ENCODE measurements around the gene RTN1.

DNA sequence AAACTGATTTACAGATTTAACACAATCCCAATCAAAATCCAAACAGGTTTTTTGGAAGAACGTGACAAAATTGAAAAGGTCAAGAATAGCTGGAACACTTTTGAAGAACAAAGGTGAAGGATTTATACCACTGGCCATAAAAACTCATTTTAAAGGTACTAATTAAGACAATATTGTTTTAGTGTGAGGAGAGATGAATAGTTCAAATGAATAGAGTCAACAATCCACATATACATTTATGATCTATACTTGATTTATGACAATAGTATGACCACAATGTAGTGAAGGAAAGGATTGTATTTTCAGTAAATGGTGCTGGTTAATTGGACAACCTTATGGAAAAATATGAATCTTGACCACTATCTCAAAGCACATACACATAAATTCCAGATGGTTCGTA is 323.3 kb downstream of the RTN1 start:
- TF ChIP-seq EZH2phosphoT487 (IDR thresholded peaks at IDR 0.05; ENCODE audit: borderline replicate concordance, low read depth, low read length) = no peak
- TF ChIP-seq, protein P1, sequence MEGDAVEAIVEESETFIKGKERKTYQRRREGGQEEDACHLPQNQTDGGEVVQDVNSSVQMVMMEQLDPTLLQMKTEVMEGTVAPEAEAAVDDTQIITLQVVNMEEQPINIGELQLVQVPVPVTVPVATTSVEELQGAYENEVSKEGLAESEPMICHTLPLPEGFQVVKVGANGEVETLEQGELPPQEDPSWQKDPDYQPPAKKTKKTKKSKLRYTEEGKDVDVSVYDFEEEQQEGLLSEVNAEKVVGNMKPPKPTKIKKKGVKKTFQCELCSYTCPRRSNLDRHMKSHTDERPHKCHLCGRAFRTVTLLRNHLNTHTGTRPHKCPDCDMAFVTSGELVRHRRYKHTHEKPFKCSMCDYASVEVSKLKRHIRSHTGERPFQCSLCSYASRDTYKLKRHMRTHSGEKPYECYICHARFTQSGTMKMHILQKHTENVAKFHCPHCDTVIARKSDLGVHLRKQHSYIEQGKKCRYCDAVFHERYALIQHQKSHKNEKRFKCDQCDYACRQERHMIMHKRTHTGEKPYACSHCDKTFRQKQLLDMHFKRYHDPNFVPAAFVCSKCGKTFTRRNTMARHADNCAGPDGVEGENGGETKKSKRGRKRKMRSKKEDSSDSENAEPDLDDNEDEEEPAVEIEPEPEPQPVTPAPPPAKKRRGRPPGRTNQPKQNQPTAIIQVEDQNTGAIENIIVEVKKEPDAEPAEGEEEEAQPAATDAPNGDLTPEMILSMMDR (conservative IDR thresholded peaks at IDR 0.05; ENCODE audit: low read length) = no peak
